ENCODE data around the gene B3GAT3.
A peak's percentile ranks its signal among the peaks of the same experiment; 100 is the strongest.
"Not testable (repeated sequence)": the region's sequence is repeated elsewhere in the genome, so short reads cannot be mapped to it uniquely, and the experiment has no call there.

Gene B3GAT3

DNA sequence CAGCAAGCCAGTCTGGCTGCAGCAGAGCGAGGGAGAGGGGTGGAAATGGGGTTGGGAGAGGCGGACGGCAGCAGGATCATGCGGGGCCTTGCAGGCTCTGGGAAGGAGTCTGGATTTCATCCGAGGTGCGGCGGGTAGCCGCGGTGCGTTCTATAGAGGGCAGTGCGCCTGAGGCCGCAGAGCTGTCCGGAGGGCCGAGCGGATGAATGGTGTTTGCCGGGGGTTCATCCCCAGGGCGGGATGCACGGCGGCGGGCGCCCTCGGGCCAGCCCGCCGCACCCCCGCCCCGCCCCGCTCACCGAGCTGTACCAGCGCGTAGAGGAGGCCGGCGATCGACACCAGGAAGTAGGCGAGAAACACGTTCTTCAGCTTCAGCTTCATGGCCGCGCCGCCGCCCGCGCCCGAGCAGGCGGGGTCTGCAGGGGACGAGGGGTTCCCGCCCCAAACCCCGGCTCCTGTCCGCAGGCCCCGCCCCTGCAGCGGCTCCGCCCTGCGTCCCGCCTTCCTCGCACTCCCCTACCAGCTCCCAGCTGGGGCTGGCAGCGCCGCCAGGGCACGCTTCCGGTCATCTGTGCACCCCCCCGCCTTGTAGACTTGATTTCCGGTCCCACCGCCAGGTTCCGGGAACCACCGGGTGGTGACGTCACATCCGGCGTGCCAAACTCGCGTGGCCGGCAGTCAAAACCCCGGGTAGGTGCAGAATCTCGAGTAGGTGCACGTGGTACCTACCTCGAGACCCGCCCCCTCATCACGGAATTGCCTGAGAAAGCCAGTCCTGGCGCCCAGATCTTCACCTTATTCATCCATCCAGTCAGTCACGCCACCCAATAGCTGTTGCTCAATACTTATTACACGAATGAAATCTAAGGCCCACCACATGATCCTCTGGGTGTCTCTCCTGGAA is at the start of gene B3GAT3:
Gene B3GAT3, minus strand, starts transcription at position 420 of the 904 bp plus-strand sequence. Its CDS starts 39 bp downstream, at position 381.
- DNase-seq (ENCODE audit: low spot score) = peak; percentile 98

DNA sequence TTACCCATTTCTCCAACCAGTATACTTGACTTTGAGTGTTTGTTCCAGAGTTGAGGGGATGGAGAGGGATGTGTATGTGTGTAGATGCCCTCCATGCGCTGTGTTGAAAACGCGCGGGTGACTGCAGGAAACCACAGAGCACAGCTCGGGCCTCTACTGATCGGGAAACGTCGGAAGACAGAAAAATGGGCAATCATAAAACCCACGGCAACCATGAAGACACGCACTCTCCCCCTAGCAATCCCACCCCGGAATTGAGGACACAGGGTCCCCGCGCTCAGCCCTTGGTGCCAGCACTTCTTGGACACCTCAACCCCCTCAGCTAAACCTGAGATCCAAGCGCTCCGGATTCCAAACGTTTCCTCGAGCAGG is 49.4 kb upstream of the B3GAT3 start:
- no peak for DNase-seq (ENCODE audit: low spot score)

- no peak for DNase-seq (ENCODE audit: low spot score)
Observed at GRCh38 chr11:62669420-62670161, 47.8 kb upstream of the B3GAT3 start.

DNA sequence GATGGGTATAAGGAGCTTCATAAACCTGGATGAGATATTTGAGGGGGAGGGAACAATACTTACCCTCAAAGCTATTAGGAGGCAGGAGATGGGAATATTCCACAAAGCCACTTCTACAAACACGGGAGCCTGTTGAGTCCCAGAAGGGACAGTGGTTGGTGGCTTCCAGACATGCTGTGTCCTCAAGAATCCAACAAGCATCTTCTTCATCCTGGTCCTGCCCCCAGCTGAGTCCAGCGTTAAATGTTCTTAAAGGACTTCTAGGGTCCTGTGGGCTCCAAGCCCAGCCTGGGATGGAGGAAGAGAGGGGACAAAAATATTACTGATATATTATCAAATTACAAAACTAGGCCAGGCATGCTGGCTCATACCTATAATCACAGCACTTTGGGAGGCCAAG is 45.7 kb upstream of the B3GAT3 start:
- no peak for DNase-seq (ENCODE audit: low spot score)

DNA sequence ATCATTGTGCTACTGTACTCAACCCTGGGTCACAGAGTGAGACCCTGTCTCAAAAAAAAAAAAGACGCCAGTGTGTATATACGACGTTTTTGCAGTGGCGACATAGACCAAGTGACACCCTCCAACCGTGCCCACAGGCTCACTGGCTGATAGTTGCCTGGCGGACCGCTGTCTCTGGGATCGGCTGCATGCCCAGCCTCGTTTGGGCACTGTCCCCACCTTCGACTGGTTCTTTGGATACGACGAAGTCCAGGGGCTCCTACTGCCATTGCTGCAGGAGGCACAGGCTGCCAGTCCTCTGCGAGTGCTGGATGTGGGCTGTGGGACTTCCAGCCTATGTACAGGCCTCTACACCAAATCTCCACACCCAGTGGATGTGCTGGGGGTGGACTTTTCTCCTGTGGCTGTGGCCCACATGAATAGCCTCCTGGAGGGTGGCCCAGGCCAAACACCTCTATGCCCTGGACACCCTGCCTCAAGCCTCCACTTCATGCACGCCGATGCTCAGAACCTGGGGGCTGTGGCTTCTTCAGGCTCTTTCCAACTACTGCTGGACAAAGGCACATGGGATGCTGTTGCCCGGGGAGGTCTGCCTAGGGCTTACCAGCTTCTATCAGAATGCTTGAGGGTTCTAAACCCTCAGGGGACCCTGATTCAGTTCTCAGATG is 44.6 kb upstream of the B3GAT3 start:
- no peak for DNase-seq (ENCODE audit: low spot score)

DNA sequence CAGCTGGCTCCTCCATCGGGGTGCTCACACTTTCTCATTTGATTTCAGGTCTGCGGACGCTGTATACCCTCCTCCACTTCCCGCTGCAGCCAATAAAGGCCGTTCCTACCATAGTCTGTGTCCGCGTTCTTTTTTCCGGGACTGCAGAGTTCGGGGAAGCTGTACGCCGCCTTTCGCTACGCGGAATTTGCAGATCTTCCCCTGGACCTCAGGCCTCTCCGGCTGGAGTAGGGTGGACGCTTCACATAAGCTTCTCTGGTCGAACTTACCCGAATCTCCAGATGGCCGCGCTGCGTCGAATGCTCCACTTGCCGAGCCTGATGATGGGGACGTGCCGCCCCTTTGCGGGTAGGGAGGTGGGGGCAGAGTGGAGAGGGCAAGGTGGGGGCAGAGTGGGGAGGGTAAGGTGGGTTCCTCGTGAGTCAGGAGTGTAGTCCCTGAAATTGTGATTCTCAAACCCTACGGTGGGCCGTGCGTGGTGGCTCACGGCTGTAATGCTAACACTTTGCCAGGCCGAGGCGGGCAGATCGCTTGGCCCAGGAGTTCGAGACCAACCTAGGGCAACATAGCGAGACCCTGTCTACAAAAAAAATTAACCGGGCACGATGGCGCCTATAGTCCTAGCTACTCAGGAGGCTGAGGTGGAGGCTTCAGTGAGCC is 43.9 kb upstream of the B3GAT3 start:
- no peak for DNase-seq (ENCODE audit: low spot score)

- DNase-seq (ENCODE audit: low spot score) = peak; percentile 93
Observed at GRCh38 chr11:62665075-62665598, 43.4 kb upstream of the B3GAT3 start, which contains the start of the genes C11orf98 and CSKMT. C11orf98 (minus strand) TSS chr11:62665210; CDS start chr11:62665169, 41 bp downstream. CSKMT (plus strand) TSS chr11:62665312; CDS start chr11:62665880, 568 bp downstream.

GRCh38 chr11:62664405-62665074 is 42.8 kb upstream of the B3GAT3 start:
- DNase-seq (ENCODE audit: low spot score) = no peak

GRCh38 chr11:62656796-62657429 is 35.1 kb upstream of the B3GAT3 start:
- no peak for DNase-seq (ENCODE audit: low spot score)

DNA sequence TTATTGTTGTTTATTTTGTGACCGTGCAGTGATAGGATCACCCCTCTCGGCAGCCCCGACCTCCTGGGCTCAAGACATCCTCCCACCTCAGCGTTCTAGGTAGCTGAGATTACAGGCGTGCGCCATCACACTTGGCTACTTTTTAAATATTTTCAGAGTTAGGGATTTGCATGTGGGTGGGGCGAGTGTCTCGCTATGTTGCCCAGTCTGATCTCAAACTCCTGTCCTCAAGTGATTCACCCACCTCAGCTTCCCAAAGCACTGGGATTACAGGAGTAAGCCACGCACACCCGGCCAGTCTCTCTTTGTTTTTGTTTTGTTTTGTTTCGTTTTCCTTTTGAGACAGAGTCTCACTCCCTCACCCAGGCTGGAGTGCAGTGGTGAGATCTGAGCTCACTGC is 32.5 kb upstream of the B3GAT3 start:
- DNase-seq (ENCODE audit: low spot score) = no peak

DNA sequence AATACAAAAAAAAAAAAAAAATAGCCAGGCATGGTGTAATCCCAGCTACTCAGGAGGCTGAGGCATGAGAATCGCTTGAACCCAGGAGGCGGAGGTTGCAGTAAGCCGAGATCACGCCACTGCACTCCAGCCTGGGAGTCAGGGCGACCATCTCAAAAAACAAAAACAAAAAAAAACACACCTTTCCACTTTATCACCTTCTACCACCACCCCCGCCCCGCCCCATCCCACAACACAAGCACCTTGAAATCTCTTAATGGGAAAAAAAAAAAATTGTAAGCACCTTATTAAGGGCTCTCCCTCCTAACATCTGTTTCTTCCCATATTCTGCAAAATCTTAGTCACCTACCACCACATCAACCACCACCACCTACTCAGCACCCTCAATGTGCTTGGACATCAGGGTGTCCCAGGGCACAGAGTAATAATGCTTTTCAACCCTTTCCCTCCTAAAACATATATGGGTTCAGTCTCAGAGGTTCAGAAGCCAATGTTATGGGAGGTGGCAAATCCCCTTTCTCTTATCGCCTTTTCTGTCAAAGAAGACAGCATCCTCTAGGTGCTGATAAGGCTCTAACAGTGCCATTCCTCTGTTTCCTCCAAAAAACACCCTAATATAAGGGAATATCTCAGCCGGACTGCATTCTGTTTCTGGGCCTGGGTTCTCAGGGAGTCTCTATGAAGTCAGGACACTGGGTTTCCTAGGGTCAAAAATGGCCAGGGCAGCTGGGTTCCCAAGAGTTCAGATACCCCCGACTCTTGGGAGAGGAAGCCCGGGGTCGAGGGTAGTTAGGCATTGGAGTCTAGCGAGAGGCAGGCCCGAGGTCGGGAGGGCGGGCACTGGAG is 30.6 kb upstream of the B3GAT3 start:
- DNase-seq (ENCODE audit: low spot score) = no peak

DNA sequence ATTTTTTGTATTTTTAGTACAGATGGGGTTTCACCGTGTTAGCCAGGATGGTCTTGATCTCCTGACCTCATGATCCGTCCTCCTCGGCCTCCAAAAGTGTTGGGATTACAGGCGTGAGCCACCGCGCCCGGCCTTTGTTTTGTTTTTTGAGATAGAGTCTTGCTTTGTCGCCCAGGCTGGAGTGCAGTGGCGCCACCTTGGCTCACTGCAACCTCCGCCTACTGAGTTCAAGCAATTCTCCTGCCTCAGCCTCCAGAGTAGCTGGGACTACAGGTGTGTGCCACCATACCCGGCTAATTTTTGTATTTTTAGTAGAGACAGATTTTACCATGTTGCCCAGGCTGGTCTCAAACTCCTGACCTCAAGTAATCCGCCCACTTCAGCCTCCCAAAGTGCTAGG is 28.5 kb upstream of the B3GAT3 start:
- not testable (repeated sequence) for DNase-seq (ENCODE audit: low spot score)

DNA sequence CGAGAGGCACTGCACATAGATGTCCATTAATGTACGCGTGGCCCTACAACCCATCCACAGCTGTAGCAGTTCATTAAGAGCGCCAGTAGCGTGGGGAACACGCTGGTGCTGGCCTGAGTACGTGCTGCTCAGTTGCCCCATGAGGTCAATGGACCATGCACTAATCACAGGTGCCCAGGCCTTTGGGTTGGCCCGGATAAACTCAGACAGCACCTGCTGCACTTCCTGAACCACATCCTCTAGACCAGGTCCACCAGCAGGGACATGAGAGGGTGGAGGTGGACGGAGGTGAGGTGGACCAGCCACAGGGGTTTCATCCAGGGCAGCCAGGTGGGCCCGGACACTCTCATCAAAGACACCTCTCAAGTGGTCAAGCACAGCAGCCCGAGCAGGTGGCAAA is 27.7 kb upstream of the B3GAT3 start:
- DNase-seq (ENCODE audit: low spot score) = no peak

DNA sequence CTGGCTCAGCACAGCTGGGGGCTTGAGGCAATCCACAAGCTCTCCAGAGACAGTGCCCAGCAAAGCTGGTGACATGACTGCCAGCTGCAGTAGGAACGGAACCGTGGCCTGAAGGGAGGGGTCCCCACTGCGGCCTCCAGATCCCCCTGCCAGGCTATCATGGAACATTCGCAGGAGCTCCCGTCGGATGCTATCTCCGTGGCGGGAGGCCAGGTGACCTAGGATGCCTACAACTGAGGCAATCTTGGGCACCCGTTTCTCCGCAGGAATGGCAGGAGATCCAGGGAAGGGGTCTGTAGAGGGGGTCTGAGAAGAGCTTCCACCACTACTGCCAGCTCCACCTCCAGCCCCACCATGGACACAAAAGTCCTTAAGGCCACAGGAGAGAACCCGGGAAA is 27.2 kb upstream of the B3GAT3 start:
- no peak for DNase-seq (ENCODE audit: low spot score)

GRCh38 chr11:62648185-62648966 is 26.6 kb upstream of the B3GAT3 start:
- DNase-seq (ENCODE audit: low spot score) = no peak

DNA sequence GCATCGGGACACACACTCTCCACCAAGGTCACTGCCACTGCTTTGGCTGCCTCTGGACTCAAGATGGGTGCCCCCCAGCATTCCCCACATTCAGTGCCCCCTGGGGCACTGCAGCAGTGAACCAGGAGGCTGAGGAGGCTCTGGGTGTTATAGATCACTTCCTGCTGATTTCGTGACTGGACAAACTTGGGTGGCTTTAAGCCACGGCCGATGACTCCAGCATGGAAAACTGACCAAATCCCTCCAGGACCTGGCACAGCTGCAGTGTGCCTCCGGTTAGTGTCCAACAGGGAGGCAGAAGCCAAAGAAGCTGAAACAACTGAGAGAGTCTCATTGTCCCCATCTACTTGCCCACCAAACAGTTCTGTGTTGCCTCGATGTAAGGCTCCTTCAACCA is 25.8 kb upstream of the B3GAT3 start:
- DNase-seq (ENCODE audit: low spot score) = no peak

DNA sequence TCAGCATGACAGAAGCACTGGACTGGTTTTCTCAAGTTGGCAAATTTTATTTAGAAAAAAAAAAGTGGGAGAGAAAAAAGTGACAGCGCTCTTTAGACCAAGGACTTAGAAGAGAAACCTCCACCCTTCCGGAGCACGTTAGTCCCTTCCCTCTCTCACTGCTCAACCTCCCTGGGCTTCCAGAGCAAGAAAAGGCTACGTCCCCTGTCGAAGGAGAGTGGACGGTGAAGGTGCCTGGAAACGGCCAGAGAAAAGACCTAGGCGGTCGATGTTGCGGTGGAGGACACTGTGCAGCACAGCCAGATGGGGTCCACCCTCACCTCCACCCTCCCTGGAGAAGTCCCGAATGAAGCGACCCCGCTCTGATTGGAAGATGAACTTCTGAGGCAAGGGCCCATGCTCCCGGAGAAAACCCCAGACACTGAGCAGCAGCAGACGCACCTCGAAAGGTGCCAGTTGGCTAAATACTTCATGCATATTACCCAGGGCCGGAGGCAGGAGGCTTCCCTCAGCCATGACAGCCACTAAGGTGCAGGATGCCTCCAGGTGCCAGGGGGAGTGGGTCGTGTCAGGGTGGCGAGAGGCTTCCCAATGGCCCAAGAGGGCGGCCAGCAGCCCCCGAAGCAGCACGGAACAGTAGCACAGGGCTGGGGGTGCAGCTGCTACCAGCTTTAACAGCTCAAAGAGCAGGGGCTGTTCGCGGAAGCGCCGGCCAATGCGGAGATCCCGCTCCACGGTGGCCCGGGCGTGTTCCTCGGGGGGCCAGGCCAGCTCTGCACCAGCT is 25.2 kb upstream of the B3GAT3 start:
- DNase-seq (ENCODE audit: low spot score) = no peak

All from globus pallidus (tissue), 1 donor.